A549 treated with dexamethasone at 1 μM for 4 hours (cell line): Measurements from ENCODE around the gene MKRN2OS. TPM values are rescaled to one million over a fixed set of nuclear protein-coding genes. Genes with fewer than 3 reads are reported as not detected.

Experiments used
- total RNA-seq: library from RNA; stranded (reverse); fragments of 200-300 nt; extraction: Qiagen RNA extraction; gene quantifications from 5 replicates; pipeline ENCODE4 v1.2.3, GENCODE V29; 2022

Gene MKRN2OS
- total RNA-seq, result not detected in 5 replicates

GRCh38 chr3:12545473-12545791 lies at the start of gene MKRN2OS:
TSS of gene MKRN2OS (minus strand) at chr3:12545499. CDS start at chr3:12545464, 35 bp downstream.

GRCh38 chr3:12556690-12557472 lies 11.6 kb upstream of the MKRN2OS start, which contains the start of gene MKRN2:
TSS of gene MKRN2 (plus strand) at chr3:12557087. CDS start at chr3:12557151, 64 bp downstream.

Other genes with a start within 250 kb of the MKRN2OS start
- gene TSEN2, start 61.0 kb downstream of the MKRN2OS start, total RNA-seq, result 17.1 to 21.2 TPM (median 19.8 TPM) in 5 replicates
- 24.3 to 27.7 TPM (median 26.7 TPM) in 5 replicates for gene MKRN2, start 11.6 kb upstream of the MKRN2OS start, total RNA-seq
- gene RAF1, start 118.6 kb upstream of the MKRN2OS start, total RNA-seq, result 56.8 to 65.8 TPM (median 62.4 TPM) in 5 replicates
- 0.18 to 0.51 TPM (median 0.30 TPM) in 4 of 5 replicates, not detected in the other for gene TMEM40, start 213.8 kb upstream of the MKRN2OS start, total RNA-seq